ENCODE measurements around the gene AOPEP. TPM values are rescaled to one million over a fixed set of nuclear protein-coding genes. Genes with fewer than 3 reads are reported as not detected.

Gene AOPEP
- total and polyA plus RNA-seq, 9 of the 15 experiments (the other 6 are each of a cell fraction or from before 2014, with no cell fraction given) = 4.5 to 19.3 (median 13.5) TPM

DNA sequence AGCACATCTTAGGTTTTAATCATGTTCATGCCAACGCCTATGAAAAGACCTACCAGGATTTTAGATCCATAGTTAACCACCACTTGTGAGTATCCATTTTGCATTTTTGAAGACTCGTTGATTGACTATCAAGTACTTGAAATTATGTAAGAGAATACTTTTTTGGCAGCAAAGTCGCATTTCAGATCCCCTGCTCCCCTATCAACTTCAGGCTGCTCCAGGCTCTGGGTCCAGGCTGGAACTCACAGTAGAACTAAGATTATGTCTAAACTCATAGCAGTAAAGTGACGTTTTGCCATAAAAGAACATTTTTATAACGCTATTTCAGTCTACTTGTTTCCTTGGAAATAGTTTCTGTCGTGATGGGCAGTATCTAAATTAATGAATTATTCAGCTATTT lies 323.3 kb downstream of the AOPEP start:
- Histone ChIP-seq H3K27ac (ENCODE audit: extremely low read depth, low read depth, low read length) (no peak overlapping the region), H2AFZ (ENCODE audit: low read depth, low read length) (no peak overlapping the region), H4K20me1 (replicated peaks; ENCODE audit: control insufficient read depth, insufficient read depth, low read length) (no peaks in the 10 kb centered on the region), H3K9me3 (replicated peaks; ENCODE audit: control insufficient read depth, insufficient read depth, low read depth, low read length) (no peaks in the 10 kb centered on the region), H3K4me3 (no peak overlapping the region), H3K9ac (ENCODE audit: insufficient read depth in 1 of 2, low read depth in 2 of 2, low read length in 2 of 2) (0 out of 4 replicates have a peak overlapping the region, but pooled peaks of 1 of the 2 experiments have one; percentile 5), H3K9me1 (ENCODE audit: control insufficient read depth, insufficient read depth, low read length) (no peaks in the 10 kb centered on the region), H3K4me1 (replicated peaks in 1 of 2; ENCODE audit: control insufficient read depth in 2 of 2, insufficient read depth in 2 of 2, low read length in 2 of 2) (peaks cover 2 to 13% of the 10 kb centered on the region in 2 experiments; a peak in 4 of 5 replicates), H3K4me2 (ENCODE audit: insufficient read depth, low read length) (peak overlapping the region; percentile 19; the same call in 1 of the 2 replicates), H3K27me3 (ENCODE audit: control insufficient read depth in 2 of 2, insufficient read depth in 2 of 2, low read length in 2 of 2) (no peaks in the 10 kb centered on the region), H3K36me3 (ENCODE audit: control insufficient read depth, insufficient read depth, low read length) (no peaks in the 10 kb centered on the region), H3K79me2 (ENCODE audit: control insufficient read depth, insufficient read depth, low read length) (peaks cover 3% of the 10 kb centered on the region; the same call in 1 of the 3 replicates)
- DNase-seq (ENCODE audit: extremely low read depth in 1 of 4, low spot score in 3 of 4) (peak in 3 of 4 experiments; percentile 20 to 33 (median 22)), ATAC-seq (no peak), FAIRE-seq (no peak)
- no TSS peak for BruUV-seq (replicated peaks)
- WGBS (ENCODE audit: insufficient coverage, low coverage, missing lambda C conversion rate) = 32% methylated on average over 6 of the region's 6 CpGs
- intact Hi-C loops (cut with micrococcal nuclease) = no loop called here
- ChIA-PET POLR2A (no interaction called here), CTCF (ENCODE audit: low intra/inter-chr PET ratio) (no interaction called here)
- in situ Hi-C loops (cut with MboI) = no loop called here
- TF ChIP-seq ZC3H4 (CRISPR knock-in tag; IDR thresholded peaks at IDR 0.05; ENCODE audit: borderline replicate concordance) = no peak
- TF ChIP-seq HCFC1 (IDR thresholded peaks at IDR 0.05; ENCODE audit: low read depth, low read length) = no peak
- TF ChIP-seq GATA2 (CRISPR knock-in tag; IDR thresholded peaks at IDR 0.05) = no peak
- TF ChIP-seq SPI1 (IDR thresholded peaks at IDR 0.05; ENCODE audit: borderline replicate concordance, low read depth, low read length) = no peak
- no peak for TF ChIP-seq SIN3A (IDR thresholded peaks at IDR 0.05; ENCODE audit: borderline replicate concordance in 2 of 2, control insufficient read depth in 1 of 2, low read depth in 2 of 2, low read length in 2 of 2)
- no peak for TF ChIP-seq ZC3H11A (IDR thresholded peaks at IDR 0.05; ENCODE audit: low read depth, low read length)
- no peak for TF ChIP-seq TARDBP (IDR thresholded peaks at IDR 0.05)
- no peak for TF ChIP-seq ZNF212 (CRISPR knock-in tag; IDR thresholded peaks at IDR 0.05)
- TF ChIP-seq NCOA2 (IDR thresholded peaks at IDR 0.05; ENCODE audit: partially characterized antibody in 2 of 2) = no peak
- TF ChIP-seq CBX2 (IDR thresholded peaks at IDR 0.05; ENCODE audit: insufficient read depth, low read length, poor library complexity, severe bottlenecking) = no peak
- TF ChIP-seq ZBTB11 (CRISPR knock-in tag; IDR thresholded peaks at IDR 0.05) = no peak
- no peak for TF ChIP-seq ELK1 (CRISPR knock-in tag; IDR thresholded peaks at IDR 0.05)
- no peak for TF ChIP-seq SAFB (IDR thresholded peaks at IDR 0.05; ENCODE audit: borderline replicate concordance, low read depth, low read length)
- no peak for TF ChIP-seq CEBPG (CRISPR knock-in tag; IDR thresholded peaks at IDR 0.05)
- TF ChIP-seq CEBPG (tag; conservative IDR thresholded peaks at IDR 0.05 in 1 of 2, IDR thresholded peaks at IDR 0.05 in 1 of 2) = no peak

Data from K562 (cell line).